Measurements from ENCODE around the gene PPM1A. TPM values are rescaled to one million over a fixed set of nuclear protein-coding genes. Genes with fewer than 3 reads are reported as not detected.

The PPM1A gene
- total RNA-seq, 1 donor from 2014 or later, result 26.1 TPM

GRCh38 chr14:60303745-60304144 is 54.7 kb downstream of the PPM1A start:
- Histone ChIP-seq H3K4me3 (ENCODE audit: low read depth, low read length) (no peak overlapping the region), H3K36me3 (ENCODE audit: control insufficient read depth, insufficient read depth, low read length) (no peaks in the 10 kb centered on the region), H3K27me3 (ENCODE audit: control insufficient read depth, insufficient read depth, low read length) (no peaks in the 10 kb centered on the region)
- DNase-seq (ENCODE audit: low read depth), result no peak
- TF ChIP-seq, protein P1, sequence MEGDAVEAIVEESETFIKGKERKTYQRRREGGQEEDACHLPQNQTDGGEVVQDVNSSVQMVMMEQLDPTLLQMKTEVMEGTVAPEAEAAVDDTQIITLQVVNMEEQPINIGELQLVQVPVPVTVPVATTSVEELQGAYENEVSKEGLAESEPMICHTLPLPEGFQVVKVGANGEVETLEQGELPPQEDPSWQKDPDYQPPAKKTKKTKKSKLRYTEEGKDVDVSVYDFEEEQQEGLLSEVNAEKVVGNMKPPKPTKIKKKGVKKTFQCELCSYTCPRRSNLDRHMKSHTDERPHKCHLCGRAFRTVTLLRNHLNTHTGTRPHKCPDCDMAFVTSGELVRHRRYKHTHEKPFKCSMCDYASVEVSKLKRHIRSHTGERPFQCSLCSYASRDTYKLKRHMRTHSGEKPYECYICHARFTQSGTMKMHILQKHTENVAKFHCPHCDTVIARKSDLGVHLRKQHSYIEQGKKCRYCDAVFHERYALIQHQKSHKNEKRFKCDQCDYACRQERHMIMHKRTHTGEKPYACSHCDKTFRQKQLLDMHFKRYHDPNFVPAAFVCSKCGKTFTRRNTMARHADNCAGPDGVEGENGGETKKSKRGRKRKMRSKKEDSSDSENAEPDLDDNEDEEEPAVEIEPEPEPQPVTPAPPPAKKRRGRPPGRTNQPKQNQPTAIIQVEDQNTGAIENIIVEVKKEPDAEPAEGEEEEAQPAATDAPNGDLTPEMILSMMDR (IDR thresholded peaks at IDR 0.05; ENCODE audit: insufficient read depth, low read length, poor library complexity, severe bottlenecking), result no peak

DNA sequence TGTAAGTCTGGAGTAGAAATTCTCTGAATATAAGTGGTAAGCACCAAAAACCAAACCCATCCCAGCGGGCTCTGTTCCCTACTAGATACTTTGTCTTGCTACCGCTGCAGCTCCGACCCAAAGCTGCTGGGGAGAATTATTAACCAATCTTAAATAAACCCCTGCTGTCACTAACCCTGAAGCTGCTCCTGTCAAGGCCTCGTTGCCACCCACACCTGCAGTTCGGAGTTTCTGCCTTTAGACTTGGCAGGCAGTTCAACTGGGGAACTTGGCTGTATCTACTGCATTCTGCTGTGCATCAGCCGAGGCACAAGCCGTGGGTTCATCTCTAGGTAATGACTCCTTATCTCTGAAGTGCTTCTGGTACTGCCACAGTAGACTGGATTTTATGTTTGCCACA is 55.5 kb downstream of the PPM1A start:
- Histone ChIP-seq H3K36me3 (ENCODE audit: control insufficient read depth, insufficient read depth, low read length) (no peaks in the 10 kb centered on the region), H3K27me3 (ENCODE audit: control insufficient read depth, insufficient read depth, low read length) (no peaks in the 10 kb centered on the region), H3K4me3 (ENCODE audit: low read depth, low read length) (no peak overlapping the region)
- DNase-seq (ENCODE audit: low read depth), result no peak
- TF ChIP-seq, protein P1 (IDR thresholded peaks at IDR 0.05; ENCODE audit: insufficient read depth, low read length, poor library complexity, severe bottlenecking), result no peak

DNA sequence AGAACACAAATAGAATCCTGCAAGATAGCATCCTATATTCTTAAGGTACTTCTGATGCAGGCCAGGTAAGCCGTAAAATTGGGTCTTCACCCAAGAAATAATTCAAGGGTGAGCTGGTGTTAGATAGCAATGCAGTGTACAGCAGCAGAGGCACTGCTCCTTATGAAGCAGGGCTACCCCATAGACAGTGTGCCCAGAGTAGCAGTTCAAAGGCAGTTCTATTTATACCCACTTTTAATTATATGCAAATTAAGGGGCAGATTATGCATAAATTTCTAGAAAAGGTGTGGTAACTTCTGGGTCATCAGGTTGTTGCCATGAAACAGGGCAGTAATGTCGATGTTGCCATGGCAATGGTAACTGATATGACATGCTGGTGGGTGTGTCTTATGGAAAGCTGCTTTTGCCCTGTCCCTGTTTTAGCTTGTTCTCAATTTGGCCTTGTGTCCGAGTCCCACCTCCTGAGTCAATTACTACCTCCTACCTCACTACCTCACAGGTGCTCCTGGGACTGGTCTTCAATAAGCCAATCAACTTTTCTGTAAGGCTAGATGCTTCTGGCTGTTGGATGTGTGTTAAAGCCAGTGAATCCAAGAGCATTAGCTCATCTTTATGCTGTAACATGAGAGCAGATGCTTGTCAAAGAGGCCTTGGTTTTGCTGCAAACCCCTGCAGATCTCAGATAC is 61.0 kb downstream of the PPM1A start:
- TF ChIP-seq, protein P1 (IDR thresholded peaks at IDR 0.05; ENCODE audit: insufficient read depth, low read length, poor library complexity, severe bottlenecking), result no peak
- Histone ChIP-seq H3K36me3 (ENCODE audit: control insufficient read depth, insufficient read depth, low read length) (no peaks in the 10 kb centered on the region), H3K4me3 (ENCODE audit: low read depth, low read length) (no peak overlapping the region), H3K27me3 (ENCODE audit: control insufficient read depth, insufficient read depth, low read length) (no peaks in the 10 kb centered on the region)
- no peak for DNase-seq (ENCODE audit: low read depth)

DNA sequence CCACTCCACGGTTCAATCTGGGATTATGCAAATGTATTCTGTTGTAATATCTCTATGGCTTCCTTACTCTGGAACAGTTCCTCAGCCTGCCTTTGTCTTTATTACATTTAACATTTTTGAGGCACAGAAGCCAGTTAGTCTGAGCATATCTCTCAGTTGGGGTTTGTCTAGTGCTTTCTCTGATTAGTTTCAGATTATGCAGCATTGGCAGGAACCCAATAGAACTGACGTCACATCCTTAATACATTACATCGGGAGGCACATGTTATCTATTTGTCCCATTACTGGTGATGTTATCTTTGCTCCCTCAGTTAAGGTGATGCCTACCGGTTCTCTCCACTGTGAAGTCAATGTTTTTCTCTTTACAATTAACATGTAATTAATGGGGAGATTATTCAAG is 62.4 kb downstream of the PPM1A start:
- H3K4me3 ChIP-seq (ENCODE audit: low read depth, low read length), result no peak overlapping the region
- peaks cover 3% of the 10 kb centered on the region for H3K27me3 ChIP-seq (ENCODE audit: control insufficient read depth, insufficient read depth, low read length)
- TF ChIP-seq, protein P1 (IDR thresholded peaks at IDR 0.05; ENCODE audit: insufficient read depth, low read length, poor library complexity, severe bottlenecking), result no peak
- DNase-seq (ENCODE audit: low read depth), result no peak
- no peaks in the 10 kb centered on the region for H3K36me3 ChIP-seq (ENCODE audit: control insufficient read depth, insufficient read depth, low read length)

DNA sequence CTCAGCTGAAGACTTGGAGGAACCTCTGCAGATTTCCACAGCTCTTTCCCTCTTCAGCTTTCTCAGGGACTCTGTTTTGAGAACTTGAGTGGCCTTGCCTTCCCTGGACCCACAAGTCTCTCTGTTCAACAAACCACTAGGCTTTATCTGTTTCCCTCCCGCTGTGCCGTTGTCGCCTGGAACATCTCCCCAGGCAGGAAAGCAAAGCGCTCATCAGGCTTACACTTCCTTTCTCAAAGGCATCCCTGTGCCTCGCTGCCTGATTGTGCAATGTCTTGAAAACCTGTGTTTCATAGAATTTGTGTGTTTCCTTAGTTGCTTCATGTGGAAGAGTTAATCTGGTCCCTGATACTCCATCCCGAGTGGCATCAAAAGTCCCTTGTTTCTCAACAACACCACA is 64.1 kb downstream of the PPM1A start:
- Histone ChIP-seq H3K36me3 (ENCODE audit: control insufficient read depth, insufficient read depth, low read length) (no peaks in the 10 kb centered on the region), H3K27me3 (ENCODE audit: control insufficient read depth, insufficient read depth, low read length) (peaks cover 3% of the 10 kb centered on the region), H3K4me3 (ENCODE audit: low read depth, low read length) (no peak overlapping the region)
- TF ChIP-seq, protein P1 (IDR thresholded peaks at IDR 0.05; ENCODE audit: insufficient read depth, low read length, poor library complexity, severe bottlenecking), result no peak
- DNase-seq (ENCODE audit: low read depth), result no peak
